Upper lobe of right lung (tissue), 1 donor: ENCODE data around the gene UBAC2. TPM values are rescaled to one million over a fixed set of nuclear protein-coding genes. Genes with fewer than 3 reads are reported as not detected.

Experiments
- ATAC-seq: fragments of 200-7000 bp; cut with Tn5 transposase; one replicate; pipeline ENCODE4 v1.9.1; 2020; ENCODE audit warnings: mild to moderate bottlenecking, moderate library complexity
- DNase-seq: peaks from one replicate; pipeline ENCODE4 v3.0.0-alpha.2; 2020
- H3K27ac ChIP-seq: fragments of 200-600 bp; one replicate; pipeline ENCODE4 v1.8.0; 2022
- H3K27me3 ChIP-seq: fragments of 200-600 bp; one replicate; pipeline ENCODE4 v1.8.0; 2022; ENCODE audit warnings: mild to moderate bottlenecking
- H3K36me3 ChIP-seq: fragments of 200-600 bp; one replicate; pipeline ENCODE4 v1.8.0; 2022
- H3K4me1 ChIP-seq: fragments of 200-600 bp; one replicate; pipeline ENCODE4 v1.8.0; 2022
- H3K4me3 ChIP-seq: fragments of 200-600 bp; one replicate; pipeline ENCODE4 v1.8.0; 2022; ENCODE audit warnings: mild to moderate bottlenecking
- H3K9me3 ChIP-seq: fragments of 200-600 bp; one replicate; pipeline ENCODE4 v1.8.0; 2022
- intact Hi-C: fragments of 100-400 bp; cut with DNase I; formaldehyde crosslinking; loops from one replicate; pipeline ENCODE4 v1.11.0; 2022
- total RNA-seq: library from RNA; stranded (reverse); fragmentation: NEBNext Ultra II Directional; extraction: Animal tissue kit (Norgen Biotek cat#: 25700); gene quantifications from one replicate; pipeline ENCODE4 v1.2.1, GENCODE V29; 2021
- TF ChIP-seq, protein P1 (sequence below): fragments of 200-600 bp; IDR thresholded peaks from one replicate; pipeline ENCODE4 v1.8.0; 2022; ENCODE audit warnings: antibody characterized with exemption
- donor health status: DM: no; HTN: yes; CAD: no; lungs with severe emphysema.

Gene UBAC2
- total RNA-seq, 1 donor from 2014 or later, result 50.2 TPM

DNA sequence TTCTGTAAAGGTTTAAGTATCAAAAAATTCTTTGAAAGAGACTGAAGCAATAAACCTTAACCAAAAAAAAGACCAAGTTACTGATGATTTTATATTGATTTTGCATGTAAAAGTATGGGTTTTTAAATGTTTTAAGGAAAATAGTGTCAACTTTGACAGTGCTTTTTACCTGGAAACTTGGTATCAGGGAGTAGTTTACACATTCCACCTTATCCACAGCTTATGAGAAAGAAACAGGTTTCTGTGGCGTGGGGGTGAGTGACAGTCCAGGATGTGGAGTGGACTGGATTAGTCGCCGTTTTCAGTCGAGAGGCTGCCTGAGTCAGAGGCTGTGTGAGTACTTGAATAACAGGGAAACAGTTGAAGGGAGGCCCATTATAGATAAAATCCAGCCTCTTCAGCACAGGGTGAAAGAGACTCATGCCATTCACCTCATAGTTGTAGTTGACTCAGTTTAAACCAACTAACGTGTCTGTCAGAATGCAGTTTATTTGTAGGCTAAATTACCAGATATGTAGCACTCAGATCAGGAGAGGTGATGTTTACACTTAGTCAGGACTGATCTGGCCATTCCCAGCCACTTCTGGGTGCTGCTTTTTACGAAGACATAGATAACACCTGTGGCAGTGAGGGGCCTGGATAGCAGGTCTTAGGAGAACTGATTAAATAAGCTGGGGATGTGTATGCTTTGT lies 107.1 kb downstream of the UBAC2 start:
- TF ChIP-seq, protein P1, sequence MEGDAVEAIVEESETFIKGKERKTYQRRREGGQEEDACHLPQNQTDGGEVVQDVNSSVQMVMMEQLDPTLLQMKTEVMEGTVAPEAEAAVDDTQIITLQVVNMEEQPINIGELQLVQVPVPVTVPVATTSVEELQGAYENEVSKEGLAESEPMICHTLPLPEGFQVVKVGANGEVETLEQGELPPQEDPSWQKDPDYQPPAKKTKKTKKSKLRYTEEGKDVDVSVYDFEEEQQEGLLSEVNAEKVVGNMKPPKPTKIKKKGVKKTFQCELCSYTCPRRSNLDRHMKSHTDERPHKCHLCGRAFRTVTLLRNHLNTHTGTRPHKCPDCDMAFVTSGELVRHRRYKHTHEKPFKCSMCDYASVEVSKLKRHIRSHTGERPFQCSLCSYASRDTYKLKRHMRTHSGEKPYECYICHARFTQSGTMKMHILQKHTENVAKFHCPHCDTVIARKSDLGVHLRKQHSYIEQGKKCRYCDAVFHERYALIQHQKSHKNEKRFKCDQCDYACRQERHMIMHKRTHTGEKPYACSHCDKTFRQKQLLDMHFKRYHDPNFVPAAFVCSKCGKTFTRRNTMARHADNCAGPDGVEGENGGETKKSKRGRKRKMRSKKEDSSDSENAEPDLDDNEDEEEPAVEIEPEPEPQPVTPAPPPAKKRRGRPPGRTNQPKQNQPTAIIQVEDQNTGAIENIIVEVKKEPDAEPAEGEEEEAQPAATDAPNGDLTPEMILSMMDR, result no peak
- ATAC-seq, result peak; percentile 81
- Histone ChIP-seq H3K9me3 (no peaks in the 10 kb centered on the region), H3K27ac (peak overlapping the region; percentile 33), H3K36me3 (no peaks in the 10 kb centered on the region), H3K4me3 (no peak overlapping the region), H3K4me1 (peaks cover 28% of the 10 kb centered on the region), H3K27me3 (no peaks in the 10 kb centered on the region)
- no peak for DNase-seq
- intact Hi-C loops, result no loop called here

GRCh38 chr13:99308471-99309087 lies 107.9 kb downstream of the UBAC2 start:
- no peak overlapping the region for H3K27ac ChIP-seq
- intact Hi-C loops, result no loop called here
- no peak for DNase-seq
- no peaks in the 10 kb centered on the region for H3K27me3 ChIP-seq
- no peaks in the 10 kb centered on the region for H3K9me3 ChIP-seq
- TF ChIP-seq, protein P1, result no peak
- peaks cover 32% of the 10 kb centered on the region for H3K4me1 ChIP-seq
- H3K36me3 ChIP-seq, result no peaks in the 10 kb centered on the region
- no peak for ATAC-seq
- H3K4me3 ChIP-seq, result no peak overlapping the region

- TF ChIP-seq, protein P1, result no peak
- Histone ChIP-seq H3K4me3 (no peak overlapping the region), H3K9me3 (no peaks in the 10 kb centered on the region), H3K27ac (no peak overlapping the region), H3K27me3 (no peaks in the 10 kb centered on the region), H3K4me1 (peaks cover 35% of the 10 kb centered on the region), H3K36me3 (no peaks in the 10 kb centered on the region)
- intact Hi-C loops, result no loop called here
- ATAC-seq (no peak), DNase-seq (no peak)
Observed at GRCh38 chr13:99310382-99311031, 109.9 kb downstream of the UBAC2 start.

DNA sequence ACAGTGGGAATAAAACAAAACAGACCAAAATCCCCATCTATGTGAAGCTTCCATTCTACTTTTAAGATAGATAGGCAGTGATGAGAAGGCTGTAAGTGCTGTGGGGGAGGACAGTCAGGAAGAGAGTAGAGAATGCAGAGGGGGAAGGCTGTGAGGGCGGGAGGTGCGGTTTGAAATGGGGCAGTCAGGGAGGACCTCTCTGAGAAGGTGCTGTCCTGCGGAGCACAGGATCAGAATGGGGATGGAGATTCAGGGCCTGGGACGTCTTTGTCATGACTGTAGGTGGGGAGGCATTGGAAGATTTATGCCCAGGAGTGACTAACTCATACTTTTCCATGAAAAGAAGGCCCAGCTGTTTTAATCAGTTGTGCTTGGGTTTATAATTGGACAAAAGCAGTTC lies 110.5 kb downstream of the UBAC2 start:
- intact Hi-C loops, result no loop called here
- Histone ChIP-seq H3K4me3 (no peak overlapping the region), H3K9me3 (no peaks in the 10 kb centered on the region), H3K27ac (no peak overlapping the region), H3K36me3 (no peaks in the 10 kb centered on the region), H3K4me1 (peaks cover 35% of the 10 kb centered on the region), H3K27me3 (no peaks in the 10 kb centered on the region)
- ATAC-seq (no peak), DNase-seq (no peak)
- TF ChIP-seq, protein P1, result no peak

GRCh38 chr13:99311748-99312492 lies 111.3 kb downstream of the UBAC2 start:
- Histone ChIP-seq H3K4me3 (no peak overlapping the region), H3K4me1 (peaks cover 36% of the 10 kb centered on the region), H3K9me3 (no peaks in the 10 kb centered on the region), H3K36me3 (no peaks in the 10 kb centered on the region), H3K27me3 (no peaks in the 10 kb centered on the region), H3K27ac (no peak overlapping the region)
- TF ChIP-seq, protein P1, result no peak
- DNase-seq, result no peak
- intact Hi-C loops, result no loop called here
- ATAC-seq, result no peak
